GM12892 (cell line): ENCODE results near the gene TOMM22.

Source experiments
- POLR2A ChIP-seq: IDR thresholded peaks from 2 replicates; pipeline ENCODE4 v1.6.1; 2011; ENCODE audit warnings: low read depth, low read length, control low read depth
- POLR2AphosphoS5 ChIP-seq: IDR thresholded peaks from 2 replicates; pipeline ENCODE4 v1.6.1; 2011; ENCODE audit warnings: low read depth, low read length, control low read depth
- TAF1 ChIP-seq: IDR thresholded peaks from 2 replicates; pipeline ENCODE4 v1.6.1; 2011; ENCODE audit warnings: low read depth, mild to moderate bottlenecking, control low read depth, low read length, borderline replicate concordance

DNA sequence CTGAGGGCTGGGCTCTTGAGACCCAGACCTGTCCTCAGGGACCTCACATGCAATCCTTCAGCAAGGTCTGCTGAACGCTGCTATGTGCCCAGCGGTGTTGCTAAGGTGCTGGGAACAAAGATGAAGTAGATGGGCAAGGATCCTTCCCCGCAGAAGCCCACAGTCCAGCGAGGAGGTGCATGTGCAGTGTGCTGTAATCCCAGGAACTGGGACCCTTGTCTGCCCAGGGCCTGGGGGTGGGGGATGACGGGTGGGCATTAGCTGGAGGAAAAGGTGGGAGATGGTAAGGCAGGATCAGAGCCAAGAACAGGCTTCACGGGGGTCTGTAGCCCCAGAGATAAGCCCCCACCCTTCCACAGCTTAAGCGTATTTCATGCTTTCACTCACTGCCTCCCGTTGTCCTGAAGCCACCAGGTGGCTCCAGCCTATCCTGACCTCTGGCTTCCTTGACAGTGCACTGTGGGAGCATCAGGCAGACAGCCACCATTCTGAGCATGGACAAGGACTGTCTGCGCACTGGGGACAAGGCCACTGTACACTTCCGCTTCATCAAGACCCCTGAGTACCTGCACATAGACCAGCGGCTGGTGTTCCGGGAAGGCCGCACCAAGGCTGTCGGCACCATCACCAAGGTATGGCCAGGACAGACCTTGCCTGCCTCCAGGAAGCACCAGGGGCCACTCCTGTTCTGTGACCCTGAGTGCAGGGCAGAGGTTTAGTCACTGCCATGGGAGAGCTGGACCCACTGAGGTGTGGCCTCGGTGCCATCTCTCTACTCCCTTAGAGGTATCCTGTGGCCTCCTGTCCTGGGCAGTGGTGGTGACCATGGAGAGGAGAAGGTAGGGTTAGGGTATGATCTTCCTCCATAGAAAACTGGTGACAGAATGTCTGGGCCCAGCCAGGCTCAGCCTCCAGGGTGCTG, 46.0 kb downstream of the TOMM22 start:
- no peak for TF ChIP-seq POLR2A
- no peak; the same call in 1 of the 2 replicates for TF ChIP-seq POLR2AphosphoS5
- TF ChIP-seq TAF1: no peak
